Astrocyte of the cerebellum (primary cell): ENCODE measurements around the gene WDR89.

Source experiments
- DNase-seq: peaks from one replicate; pipeline ENCODE4 v3.0.0-alpha.2; 2011; ENCODE audit warnings: low read depth
- H3K4me3 ChIP-seq: 2 replicates; pipeline ENCODE4 v1.5.1; 2011; ENCODE audit warnings: mild to moderate bottlenecking, low read depth, low read length, moderate library complexity
- in situ Hi-C: cut with HindIII; loops from 2 replicates; pipeline ENCODE4 v1.10.0; 2017; ENCODE audit warnings: low sequenced_read_pairs
- TF ChIP-seq, protein P1 (sequence below): IDR thresholded peaks from 2 replicates; pipeline ENCODE4 v1.5.1; 2012; ENCODE audit warnings: low read length, low read depth, moderate library complexity, mild to moderate bottlenecking; ENCODE audit errors: missing control alignments

Gene WDR89

DNA sequence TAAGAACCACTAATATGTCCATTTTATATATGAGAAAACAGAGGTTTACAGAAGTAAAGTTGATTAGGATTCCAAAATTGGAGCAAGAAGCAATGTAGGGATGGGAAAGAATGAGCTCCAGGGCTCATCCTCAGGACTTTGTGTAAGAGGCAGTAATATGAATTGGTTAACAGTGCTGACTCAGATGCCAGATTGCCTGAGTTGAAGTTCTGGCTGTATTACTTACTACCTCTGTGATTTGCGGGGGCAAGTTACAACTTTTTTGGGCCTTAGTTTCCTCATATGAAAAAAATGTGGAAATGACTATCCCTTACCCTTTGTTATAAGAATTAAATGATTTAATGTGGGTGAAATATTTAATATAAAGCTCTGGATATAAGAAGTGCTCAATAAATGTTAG, 63.4 kb downstream of the WDR89 start:
- no peak overlapping the region for H3K4me3 ChIP-seq
- TF ChIP-seq, protein P1, sequence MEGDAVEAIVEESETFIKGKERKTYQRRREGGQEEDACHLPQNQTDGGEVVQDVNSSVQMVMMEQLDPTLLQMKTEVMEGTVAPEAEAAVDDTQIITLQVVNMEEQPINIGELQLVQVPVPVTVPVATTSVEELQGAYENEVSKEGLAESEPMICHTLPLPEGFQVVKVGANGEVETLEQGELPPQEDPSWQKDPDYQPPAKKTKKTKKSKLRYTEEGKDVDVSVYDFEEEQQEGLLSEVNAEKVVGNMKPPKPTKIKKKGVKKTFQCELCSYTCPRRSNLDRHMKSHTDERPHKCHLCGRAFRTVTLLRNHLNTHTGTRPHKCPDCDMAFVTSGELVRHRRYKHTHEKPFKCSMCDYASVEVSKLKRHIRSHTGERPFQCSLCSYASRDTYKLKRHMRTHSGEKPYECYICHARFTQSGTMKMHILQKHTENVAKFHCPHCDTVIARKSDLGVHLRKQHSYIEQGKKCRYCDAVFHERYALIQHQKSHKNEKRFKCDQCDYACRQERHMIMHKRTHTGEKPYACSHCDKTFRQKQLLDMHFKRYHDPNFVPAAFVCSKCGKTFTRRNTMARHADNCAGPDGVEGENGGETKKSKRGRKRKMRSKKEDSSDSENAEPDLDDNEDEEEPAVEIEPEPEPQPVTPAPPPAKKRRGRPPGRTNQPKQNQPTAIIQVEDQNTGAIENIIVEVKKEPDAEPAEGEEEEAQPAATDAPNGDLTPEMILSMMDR, result no peak
- in situ Hi-C loops, result no loop called here
- DNase-seq, result no peak

DNA sequence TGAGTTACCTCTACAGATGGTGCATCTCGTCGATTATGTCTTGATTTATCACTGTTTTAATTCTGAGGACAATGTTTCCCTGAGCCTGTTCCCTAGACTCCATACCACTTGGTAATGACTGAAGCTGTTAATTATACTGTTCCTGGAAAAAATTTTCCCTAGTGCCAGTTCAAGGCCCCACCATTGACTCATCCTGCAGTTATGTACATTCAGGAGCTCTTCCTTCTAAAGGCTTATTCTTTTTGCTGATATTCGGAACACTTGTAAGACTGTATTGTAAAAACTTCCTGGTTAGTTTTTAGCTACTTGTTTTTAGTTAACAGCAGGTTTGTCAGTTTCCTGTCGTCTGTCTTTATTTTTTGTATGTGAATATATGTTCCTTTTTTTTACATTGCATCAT, 68.1 kb downstream of the WDR89 start:
- in situ Hi-C loops, result no loop called here
- no peak for DNase-seq
- H3K4me3 ChIP-seq, result no peak overlapping the region
- TF ChIP-seq, protein P1, result no peak

DNA sequence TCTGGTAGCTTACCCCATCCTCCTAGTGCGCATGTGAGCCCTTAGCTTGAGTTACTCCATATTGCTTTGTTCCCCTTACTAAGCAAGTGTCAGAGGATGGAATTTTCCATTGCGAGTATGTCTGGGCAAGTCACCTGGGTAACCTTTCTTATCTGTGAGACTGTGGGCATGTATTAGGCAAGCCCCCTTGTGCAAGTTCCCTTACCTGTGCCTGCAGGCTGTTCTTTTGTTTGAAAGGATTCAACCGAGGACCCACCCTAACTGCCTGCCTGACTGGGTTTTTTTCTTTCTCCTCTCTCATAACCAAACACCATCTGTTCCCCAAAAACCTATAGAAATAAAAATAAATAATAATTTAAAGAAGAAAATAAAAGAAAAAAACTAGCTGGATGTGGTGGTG, 76.2 kb downstream of the WDR89 start:
- in situ Hi-C loops, result no loop called here
- TF ChIP-seq, protein P1, result no peak
- DNase-seq, result no peak

DNA sequence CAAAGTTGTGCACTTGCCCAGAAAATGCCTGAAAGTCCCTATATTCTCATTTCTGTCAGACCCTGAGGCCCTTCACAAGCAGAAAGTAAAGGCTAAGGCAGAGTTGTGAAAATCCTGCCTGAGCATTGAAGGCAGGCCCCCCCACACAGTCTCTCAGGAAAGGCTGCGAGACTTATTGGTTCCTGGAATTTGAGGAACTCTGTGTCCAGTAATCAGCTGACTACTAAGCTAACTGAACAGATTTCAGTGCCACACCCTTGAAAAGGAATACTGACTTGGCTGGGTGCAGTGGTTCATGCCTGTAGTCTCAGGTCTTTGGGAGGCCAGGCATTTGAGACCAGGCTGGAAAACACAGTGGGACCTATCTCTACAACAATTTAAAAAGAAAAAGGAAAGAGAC, 77.4 kb downstream of the WDR89 start:
- in situ Hi-C loops, result no loop called here
- TF ChIP-seq, protein P1, result no peak
- H3K4me3 ChIP-seq, result no peak overlapping the region
- DNase-seq, result no peak

More for the DNA sequence above, 76.2 kb downstream of the WDR89 start:
- no peak overlapping the region for H3K4me3 ChIP-seq

DNA sequence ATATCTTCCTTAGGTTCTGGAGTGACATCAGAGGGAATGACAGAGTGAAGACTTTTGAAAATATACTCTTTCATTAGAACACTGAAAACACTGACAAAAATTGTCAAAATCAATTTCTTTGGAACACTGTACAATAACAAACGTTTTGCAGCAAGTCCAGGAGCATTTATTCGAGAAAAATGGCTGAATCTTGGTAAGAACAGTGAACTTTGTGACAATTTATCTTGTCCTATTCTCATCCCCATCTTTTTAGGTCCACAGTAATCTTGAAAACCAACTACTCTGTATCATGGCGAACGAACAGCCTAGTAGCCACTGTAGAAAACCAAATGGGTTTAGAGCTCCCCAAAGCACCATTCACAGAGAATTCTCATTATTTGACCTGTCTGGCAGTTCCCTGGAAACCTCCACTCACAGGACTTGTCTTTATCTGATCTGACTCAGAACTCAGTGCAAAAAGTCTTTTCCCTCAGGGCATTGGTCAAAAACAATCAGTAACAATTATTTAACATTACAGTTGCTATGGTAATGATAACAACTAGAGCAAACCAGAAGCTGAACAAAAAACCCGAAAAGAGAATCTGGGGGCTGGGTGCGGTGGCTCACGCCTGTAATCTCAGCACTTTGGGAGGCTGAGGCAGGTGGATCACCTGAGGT, 78.2 kb downstream of the WDR89 start:
- DNase-seq, result no peak
- TF ChIP-seq, protein P1, result no peak
- H3K4me3 ChIP-seq, result no peak overlapping the region
- in situ Hi-C loops, result no loop called here

DNA sequence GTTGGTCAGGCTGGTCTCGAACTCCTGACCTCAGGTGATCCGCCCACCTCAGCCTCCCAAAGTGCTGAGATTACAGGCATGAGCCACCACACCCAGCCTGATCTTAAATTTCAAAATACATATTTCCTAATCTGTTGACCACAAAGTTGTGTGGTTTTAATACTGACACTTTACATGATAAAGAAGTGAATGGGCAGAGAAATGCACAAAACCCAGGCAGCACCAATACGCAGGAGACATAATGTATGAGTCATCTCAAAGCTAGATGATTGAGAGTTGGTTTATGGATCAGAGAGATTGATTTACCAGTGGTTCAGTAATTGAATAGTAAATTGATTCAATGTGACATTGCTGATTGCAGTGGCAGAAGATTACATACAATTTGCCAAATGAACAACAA, 79.3 kb downstream of the WDR89 start:
- no peak overlapping the region for H3K4me3 ChIP-seq
- TF ChIP-seq, protein P1, result no peak
- DNase-seq, result no peak
- in situ Hi-C loops, result no loop called here
